HepG2 (cell line): ENCODE measurements around the gene PPP2R2B. TPM values are rescaled to one million over a fixed set of nuclear protein-coding genes. Genes with fewer than 3 reads are reported as not detected.

Experiments used
- EP300 ChIP-seq, 3 experiments: sonication (generic) in 1 of 3; formaldehyde crosslinking in 1 of 3; IDR thresholded peaks; 2 replicates each; pipeline versions ENCODE4 v1.5.1 to v1.6.1; 2011 to 2020; ENCODE audit warnings: low read depth in 2 of 3, low read length in 2 of 3, borderline replicate concordance in 1 of 3, improper control_type of control experiment in 1 of 3, mild to moderate bottlenecking in 1 of 3, missing genetic modification reagents in 1 of 3, moderate library complexity in 1 of 3
- GZF1 ChIP-seq: sonication (generic); formaldehyde crosslinking; IDR thresholded peaks from 2 replicates; pipeline ENCODE4 v1.5.1; 2020; ENCODE audit warnings: mild to moderate bottlenecking, missing genetic modification reagents
- MBD4 ChIP-seq: IDR thresholded peaks from 2 replicates; pipeline ENCODE4 v1.6.1; 2012; ENCODE audit warnings: low read length, inconsistent platforms, borderline replicate concordance
- NR2F1 ChIP-seq, 2 experiments: fragments of 450-650 bp in 1 of 2; formaldehyde crosslinking in 1 of 2; IDR thresholded peaks; 2 replicates each; pipeline versions ENCODE4 v1.5.0 to v1.6.1; 2016 to 2020; ENCODE audit warnings: mild to moderate bottlenecking in 1 of 2, missing compliant biosample characterization in 1 of 2, missing genetic modification reagents in 1 of 2, moderate library complexity in 1 of 2
- RNF219 ChIP-seq: sonication (generic); formaldehyde crosslinking; IDR thresholded peaks from 2 replicates; pipeline ENCODE4 v1.5.0; 2020; ENCODE audit warnings: mild to moderate bottlenecking, missing genetic modification reagents
- ZBTB26 ChIP-seq: IDR thresholded peaks from 2 replicates; pipeline ENCODE4 v1.6.1; 2016; ENCODE audit warnings: missing compliant biosample characterization, missing genetic modification reagents, borderline replicate concordance
- ZNF180 ChIP-seq: sonication (generic); formaldehyde crosslinking; IDR thresholded peaks from 2 replicates; pipeline ENCODE4 v1.4.0; 2020; ENCODE audit warnings: low read depth, missing genetic modification reagents, borderline replicate concordance
- polyA plus RNA-seq, 8 experiments: library from polyadenylated mRNA; depleted of rRNA in 3 of 8; stranded (reverse) in 7 of 8; unstranded in 1 of 8; fragments of >200 nt; fragmentation: Illumina TruSeq in 4 of 8; extraction: Trizol in 4 of 8; gene quantifications; 2 replicates each; pipeline versions ENCODE4 v1.2.1 to v1.2.3, GENCODE V29; 2011 to 2016; ENCODE audit warnings: low read depth in 4 of 8, missing spikeins in 1 of 8, mixed read lengths in 1 of 8; ENCODE audit not compliant: insufficient read depth in 1 of 8
- total RNA-seq, 5 experiments: library from RNA; depleted of rRNA; stranded (reverse); fragments of >200 nt; fragmentation: Illumina TruSeq; extraction: Trizol; gene quantifications; 2 replicates each; pipeline ENCODE4 v1.2.3, GENCODE V29; 2016; ENCODE audit warnings: low read depth in 1 of 5
- TF ChIP-seq, protein P1 (sequence below): sonication (generic); formaldehyde crosslinking; IDR thresholded peaks from one replicate; pipeline ENCODE4 v1.5.1; 2020; ENCODE audit warnings: mild to moderate bottlenecking, missing genetic modification reagents; ENCODE audit errors: not compliant biosample characterization

PPP2R2B gene
- total and polyA plus RNA-seq, 2 of the 13 experiments (the other 11 are each of a cell fraction or from before 2014, with no cell fraction given): not detected

DNA sequence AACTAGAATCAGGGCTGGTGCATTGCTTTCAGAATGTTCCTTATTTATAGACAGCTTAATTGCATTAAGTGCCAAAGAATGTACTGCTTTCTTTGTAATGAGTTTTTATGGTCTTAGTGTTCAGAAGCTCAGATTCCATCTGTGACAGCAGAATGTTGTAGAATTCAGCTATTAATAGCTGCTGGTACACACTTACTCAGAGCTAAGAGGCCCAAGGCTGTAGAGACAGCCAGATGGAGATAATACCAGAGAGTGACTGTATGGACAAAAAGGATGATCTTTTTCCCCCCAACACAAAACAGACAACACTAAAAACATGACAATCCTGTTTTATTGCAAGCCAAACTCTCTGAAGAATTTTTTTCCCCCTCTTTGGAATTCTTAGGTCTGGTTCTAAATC is 50.2 kb downstream of the PPP2R2B start (continued):
- TF ChIP-seq EP300 (IDR thresholded peaks at IDR 0.05; ENCODE audit: low read depth in 2 of 2, low read length in 2 of 2) (no peak), EP300 (CRISPR knock-in tag; IDR thresholded peaks at IDR 0.05; ENCODE audit: borderline replicate concordance) (no peak), ZBTB26 (CRISPR knock-in tag) (no peak), NR2F1 (CRISPR knock-in tag; IDR thresholded peaks at IDR 0.05) (no peak), RNF219 (CRISPR knock-in tag) (no peak), GZF1 (CRISPR knock-in tag) (no peak), ZNF180 (CRISPR knock-in tag) (no peak), MBD4 (no peak)
- TF ChIP-seq, protein P1, sequence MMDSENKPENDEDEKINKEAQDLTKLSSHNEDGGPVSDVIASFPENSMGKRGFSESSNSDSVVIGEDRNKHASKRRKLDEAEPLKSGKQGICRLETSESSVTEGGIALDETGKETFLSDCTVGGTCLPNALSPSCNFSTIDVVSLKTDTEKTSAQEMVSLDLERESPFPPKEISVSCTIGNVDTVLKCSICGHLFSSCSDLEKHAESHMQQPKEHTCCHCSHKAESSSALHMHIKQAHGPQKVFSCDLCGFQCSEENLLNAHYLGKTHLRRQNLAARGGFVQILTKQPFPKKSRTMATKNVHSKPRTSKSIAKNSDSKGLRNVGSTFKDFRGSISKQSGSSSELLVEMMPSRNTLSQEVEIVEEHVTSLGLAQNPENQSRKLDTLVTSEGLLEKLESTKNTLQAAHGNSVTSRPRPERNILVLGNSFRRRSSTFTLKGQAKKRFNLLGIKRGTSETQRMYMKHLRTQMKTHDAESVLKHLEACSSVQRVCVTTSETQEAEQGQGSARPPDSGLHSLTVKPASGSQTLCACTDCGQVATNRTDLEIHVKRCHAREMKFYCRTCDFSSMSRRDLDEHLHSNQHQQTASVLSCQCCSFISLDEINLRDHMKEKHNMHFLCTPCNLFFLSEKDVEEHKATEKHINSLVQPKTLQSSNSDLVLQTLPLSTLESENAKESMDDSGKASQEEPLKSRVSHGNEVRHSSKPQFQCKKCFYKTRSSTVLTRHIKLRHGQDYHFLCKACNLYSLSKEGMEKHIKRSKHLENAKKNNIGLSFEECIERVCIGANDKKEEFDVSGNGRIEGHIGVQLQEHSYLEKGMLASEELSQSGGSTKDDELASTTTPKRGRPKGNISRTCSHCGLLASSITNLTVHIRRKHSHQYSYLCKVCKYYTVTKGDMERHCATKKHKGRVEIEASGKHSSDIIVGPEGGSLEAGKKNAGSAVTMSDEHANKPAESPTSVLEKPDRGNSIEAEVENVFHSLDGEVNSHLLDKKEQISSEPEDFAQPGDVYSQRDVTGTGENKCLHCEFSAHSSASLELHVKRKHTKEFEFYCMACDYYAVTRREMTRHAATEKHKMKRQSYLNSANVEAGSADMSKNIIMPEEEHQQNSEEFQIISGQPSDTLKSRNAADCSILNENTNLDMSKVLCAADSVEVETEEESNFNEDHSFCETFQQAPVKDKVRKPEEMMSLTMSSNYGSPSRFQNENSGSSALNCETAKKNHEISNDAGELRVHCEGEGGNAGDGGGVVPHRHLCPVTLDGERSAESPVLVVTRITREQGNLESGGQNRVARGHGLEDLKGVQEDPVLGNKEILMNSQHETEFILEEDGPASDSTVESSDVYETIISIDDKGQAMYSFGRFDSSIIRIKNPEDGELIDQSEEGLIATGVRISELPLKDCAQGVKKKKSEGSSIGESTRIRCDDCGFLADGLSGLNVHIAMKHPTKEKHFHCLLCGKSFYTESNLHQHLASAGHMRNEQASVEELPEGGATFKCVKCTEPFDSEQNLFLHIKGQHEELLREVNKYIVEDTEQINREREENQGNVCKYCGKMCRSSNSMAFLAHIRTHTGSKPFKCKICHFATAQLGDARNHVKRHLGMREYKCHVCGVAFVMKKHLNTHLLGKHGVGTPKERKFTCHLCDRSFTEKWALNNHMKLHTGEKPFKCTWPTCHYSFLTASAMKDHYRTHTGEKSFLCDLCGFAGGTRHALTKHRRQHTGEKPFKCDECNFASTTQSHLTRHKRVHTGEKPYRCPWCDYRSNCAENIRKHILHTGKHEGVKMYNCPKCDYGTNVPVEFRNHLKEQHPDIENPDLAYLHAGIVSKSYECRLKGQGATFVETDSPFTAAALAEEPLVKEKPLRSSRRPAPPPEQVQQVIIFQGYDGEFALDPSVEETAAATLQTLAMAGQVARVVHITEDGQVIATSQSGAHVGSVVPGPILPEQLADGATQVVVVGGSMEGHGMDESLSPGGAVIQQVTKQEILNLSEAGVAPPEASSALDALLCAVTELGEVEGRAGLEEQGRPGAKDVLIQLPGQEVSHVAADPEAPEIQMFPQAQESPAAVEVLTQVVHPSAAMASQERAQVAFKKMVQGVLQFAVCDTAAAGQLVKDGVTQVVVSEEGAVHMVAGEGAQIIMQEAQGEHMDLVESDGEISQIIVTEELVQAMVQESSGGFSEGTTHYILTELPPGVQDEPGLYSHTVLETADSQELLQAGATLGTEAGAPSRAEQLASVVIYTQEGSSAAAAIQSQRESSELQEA (CRISPR knock-in tag): no peak
